Endodermal cell (in vitro differentiated cells): Measurements from ENCODE around the gene C12orf57. TPM values are rescaled to one million over a fixed set of nuclear protein-coding genes. Genes with fewer than 3 reads are reported as not detected.

Experiments used
- DNase-seq: peaks from one replicate; pipeline ENCODE4 v3.0.0-alpha.2; 2017
- H3K27ac ChIP-seq: 2 replicates; pipeline ENCODE4 v1.5.1; 2013; ENCODE audit warnings: mild to moderate bottlenecking, low read depth, low read length, moderate library complexity
- H3K27me3 ChIP-seq: 2 replicates; pipeline ENCODE4 v1.6.1; 2013; ENCODE audit warnings: mild to moderate bottlenecking, low read length, moderate library complexity; ENCODE audit not compliant: insufficient read depth, control insufficient read depth, poor library complexity, severe bottlenecking
- H3K36me3 ChIP-seq: 2 replicates; pipeline ENCODE4 v1.7.0; 2013; ENCODE audit warnings: mild to moderate bottlenecking, low read length, moderate library complexity; ENCODE audit not compliant: control insufficient read depth, insufficient read depth
- H3K4me1 ChIP-seq: one replicate; pipeline ENCODE4 v1.7.0; 2013; ENCODE audit warnings: low read length; ENCODE audit not compliant: control insufficient read depth, insufficient read depth
- H3K4me3 ChIP-seq: 2 replicates; pipeline ENCODE4 v1.5.1; 2013; ENCODE audit warnings: mild to moderate bottlenecking, low read length, moderate library complexity
- H3K9ac ChIP-seq: 2 replicates; pipeline ENCODE4 v1.6.1; 2013; ENCODE audit warnings: mild to moderate bottlenecking, low read length, moderate library complexity; ENCODE audit not compliant: poor library complexity, severe bottlenecking; ENCODE audit errors: extremely low read depth
- H3K9me3 ChIP-seq: 2 replicates; pipeline ENCODE4 v1.6.1; 2013; ENCODE audit warnings: mild to moderate bottlenecking, low read length, moderate library complexity; ENCODE audit not compliant: control insufficient read depth
- H3K27ac Mint-ChIP-seq: 2 replicates; pipeline ENCODE4 v1.8.0; 2020; ENCODE audit warnings: mixed read lengths
- H3K27me3 Mint-ChIP-seq: 2 replicates; pipeline ENCODE4 v1.8.0; 2021; ENCODE audit warnings: mild to moderate bottlenecking, mixed read lengths; ENCODE audit not compliant: insufficient read depth
- H3K36me3 Mint-ChIP-seq: 2 replicates; pipeline ENCODE4 v1.8.0; 2020; ENCODE audit warnings: low read depth, mixed read lengths
- H3K4me1 Mint-ChIP-seq: 2 replicates; pipeline ENCODE4 v1.8.0; 2020; ENCODE audit warnings: mixed read lengths
- H3K4me3 Mint-ChIP-seq: 2 replicates; pipeline ENCODE4 v1.8.0; 2020; ENCODE audit warnings: mild to moderate bottlenecking, moderate library complexity, mixed read lengths
- H3K9me3 Mint-ChIP-seq: 2 replicates; pipeline ENCODE4 v1.8.0; 2020; ENCODE audit warnings: mild to moderate bottlenecking, mixed read lengths
- WGBS, 2 experiments: methylation state at CpG; one replicate each; pipeline versions ENCODE4 v1.1.5 to v1.1.7; 2013; ENCODE audit warnings: missing lambda C conversion rate in 2 of 2, mixed read lengths in 1 of 2; ENCODE audit not compliant: insufficient coverage in 1 of 2, insufficient read length in 1 of 2; 5-methylcytosine and 5-hydroxymethylcytosine counted together
- total RNA-seq, 2 donors: library from RNA; stranded (reverse); fragmentation: NEBNext Ultra II Directional in 1 of 2; extraction: Animal tissue kit (Norgen Biotek cat#: 25700) in 1 of 2; gene quantifications; 2 replicates in 1 of 2; 3 replicates in 1 of 2; pipeline ENCODE4 v1.2.1, GENCODE V29; 2021
- TF ChIP-seq, protein P1 (sequence below): fragments of 200-600 bp; sonication (generic); conservative IDR thresholded peaks from 2 replicates; pipeline ENCODE4 v1.5.0; 2021; ENCODE audit warnings: antibody characterized with exemption, mild to moderate bottlenecking

The C12orf57 gene
- total RNA-seq, 2 donors from 2014 or later = 141 to 257 TPM

DNA sequence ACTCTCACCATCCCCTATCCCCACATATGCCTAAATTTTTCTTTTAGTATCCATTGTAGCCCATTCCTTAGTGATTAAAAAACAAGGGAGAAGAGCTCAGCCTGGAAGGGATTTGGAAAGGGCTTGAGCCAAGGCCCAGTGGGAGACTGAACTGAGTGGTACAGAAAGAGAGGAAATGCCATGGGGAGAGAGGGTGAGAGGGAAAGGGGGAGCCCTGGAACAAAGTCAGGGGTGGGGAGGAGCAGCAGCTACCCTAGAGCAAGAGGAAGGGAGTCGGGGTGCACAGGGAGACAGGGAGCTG, 18.6 kb upstream of the C12orf57 start:
- H3K27me3 ChIP-seq = no peaks in the 10 kb centered on the region
- peak overlapping the region; percentile 84 for H3K4me3 ChIP-seq
- H3K27ac ChIP-seq = peak overlapping the region; percentile 94
- H3K9me3 ChIP-seq = no peaks in the 10 kb centered on the region
- H3K4me3 Mint-ChIP-seq = peak overlapping the region; percentile 98
- no peak overlapping the region for H3K9ac ChIP-seq
- WGBS, 2 experiments = 20 to 86% methylated on average over 1 of the region's 1 CpG
- peaks cover 46% of the 10 kb centered on the region for H3K4me1 Mint-ChIP-seq
- no peaks in the 10 kb centered on the region for H3K9me3 Mint-ChIP-seq
- H3K36me3 ChIP-seq = no peaks in the 10 kb centered on the region
- TF ChIP-seq, protein P1, sequence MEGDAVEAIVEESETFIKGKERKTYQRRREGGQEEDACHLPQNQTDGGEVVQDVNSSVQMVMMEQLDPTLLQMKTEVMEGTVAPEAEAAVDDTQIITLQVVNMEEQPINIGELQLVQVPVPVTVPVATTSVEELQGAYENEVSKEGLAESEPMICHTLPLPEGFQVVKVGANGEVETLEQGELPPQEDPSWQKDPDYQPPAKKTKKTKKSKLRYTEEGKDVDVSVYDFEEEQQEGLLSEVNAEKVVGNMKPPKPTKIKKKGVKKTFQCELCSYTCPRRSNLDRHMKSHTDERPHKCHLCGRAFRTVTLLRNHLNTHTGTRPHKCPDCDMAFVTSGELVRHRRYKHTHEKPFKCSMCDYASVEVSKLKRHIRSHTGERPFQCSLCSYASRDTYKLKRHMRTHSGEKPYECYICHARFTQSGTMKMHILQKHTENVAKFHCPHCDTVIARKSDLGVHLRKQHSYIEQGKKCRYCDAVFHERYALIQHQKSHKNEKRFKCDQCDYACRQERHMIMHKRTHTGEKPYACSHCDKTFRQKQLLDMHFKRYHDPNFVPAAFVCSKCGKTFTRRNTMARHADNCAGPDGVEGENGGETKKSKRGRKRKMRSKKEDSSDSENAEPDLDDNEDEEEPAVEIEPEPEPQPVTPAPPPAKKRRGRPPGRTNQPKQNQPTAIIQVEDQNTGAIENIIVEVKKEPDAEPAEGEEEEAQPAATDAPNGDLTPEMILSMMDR = no peak
- peaks cover 9% of the 10 kb centered on the region for H3K4me1 ChIP-seq
- DNase-seq = no peak
- peak overlapping the region; percentile 95 for H3K27ac Mint-ChIP-seq
- H3K27me3 Mint-ChIP-seq = no peaks in the 10 kb centered on the region
- peaks cover 9% of the 10 kb centered on the region for H3K36me3 Mint-ChIP-seq

DNA sequence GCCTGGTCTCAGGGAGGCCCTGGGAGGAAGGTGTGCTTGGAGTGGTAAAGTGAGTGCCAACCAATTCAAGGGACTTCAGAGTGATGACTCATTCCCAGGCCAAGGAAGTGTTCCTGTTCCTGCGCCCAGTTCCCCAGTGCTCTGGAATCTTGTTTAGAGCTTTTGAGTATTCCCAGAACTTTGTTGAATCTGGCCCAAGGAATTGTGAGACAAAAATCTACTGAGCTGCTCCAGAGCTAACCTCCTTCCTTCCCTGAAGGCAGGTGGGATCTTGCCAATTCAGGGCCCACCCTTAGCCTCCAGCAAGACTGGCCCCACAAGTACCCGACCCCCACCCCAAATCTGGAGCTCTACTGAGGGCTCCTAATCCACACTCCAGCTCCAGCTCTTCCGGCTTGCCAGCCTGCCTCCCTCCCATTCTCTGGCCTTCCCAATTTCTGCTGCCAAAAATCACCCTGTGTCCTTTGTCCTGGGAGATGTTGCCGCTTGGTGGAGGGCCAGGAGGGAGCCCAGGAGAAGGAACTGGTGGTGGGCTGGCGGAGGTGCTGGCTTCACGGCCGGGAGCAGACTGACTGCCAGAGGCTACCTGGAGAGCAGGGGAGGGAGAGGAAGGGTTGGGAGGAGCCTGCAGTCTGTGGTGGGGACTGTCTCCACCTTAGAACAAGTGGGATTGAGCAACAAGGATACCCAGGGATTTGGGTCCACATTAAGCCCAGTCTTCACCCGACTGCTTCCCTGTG, 18.1 kb upstream of the C12orf57 start:
- Mint-ChIP-seq H3K4me1 (peaks cover 48% of the 10 kb centered on the region), H3K9me3 (no peaks in the 10 kb centered on the region), H3K4me3 (peak overlapping the region; percentile 98), H3K27me3 (no peaks in the 10 kb centered on the region), H3K27ac (peak overlapping the region; percentile 95), H3K36me3 (peaks cover 11% of the 10 kb centered on the region)
- Histone ChIP-seq H3K9me3 (no peaks in the 10 kb centered on the region), H3K27ac (peak overlapping the region; percentile 94), H3K4me1 (peaks cover 9% of the 10 kb centered on the region), H3K4me3 (peak overlapping the region; percentile 84), H3K9ac (no peak overlapping the region), H3K36me3 (no peaks in the 10 kb centered on the region), H3K27me3 (no peaks in the 10 kb centered on the region)
- peak; percentile 96 for DNase-seq
- 4 to 9% methylated on average over 3 to 8 of the region's 8 CpGs for WGBS, 2 experiments
- TF ChIP-seq, protein P1 = peak; percentile 33

DNA sequence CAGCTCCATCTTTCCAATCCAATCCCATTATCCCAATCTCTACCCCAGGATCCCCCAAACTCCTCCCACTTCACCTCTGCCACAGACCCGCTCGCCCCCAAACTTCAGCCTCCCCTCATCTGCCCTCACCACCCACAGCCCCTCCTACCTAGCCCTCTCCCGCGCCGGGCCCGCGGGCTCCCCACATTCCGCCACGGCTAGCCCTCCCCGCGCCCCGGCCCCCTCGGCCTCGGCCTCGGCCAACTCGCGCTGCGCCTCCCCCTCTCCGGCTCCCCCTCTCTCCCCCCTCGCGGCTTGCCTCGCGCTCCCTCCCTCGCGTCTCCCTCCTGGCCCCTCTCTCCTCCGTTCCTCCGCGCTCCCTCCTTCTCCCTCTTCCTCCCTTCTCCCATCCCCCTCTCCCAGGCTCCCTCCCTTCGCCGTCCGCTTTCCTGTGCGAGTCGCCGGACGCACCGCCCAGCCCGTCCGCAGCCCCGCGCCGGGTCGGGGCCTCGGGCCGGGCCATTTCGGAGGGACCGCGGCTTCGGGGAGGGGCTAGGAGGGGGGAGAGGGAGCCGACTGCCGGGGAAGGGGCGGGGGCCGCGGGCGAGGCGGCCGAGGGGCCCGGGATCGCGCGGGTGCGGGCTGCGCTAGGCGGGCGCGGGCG, 16.3 kb upstream of the C12orf57 start, which contains the start of gene ATN1:
ATN1 (plus strand) TSS at position 581 of the 643 bp plus-strand sequence. CDS start 6,043 bp downstream, outside the sequence.
- Mint-ChIP-seq H3K36me3 (peaks cover 8% of the 10 kb centered on the region), H3K4me1 (peaks cover 58% of the 10 kb centered on the region), H3K4me3 (peak within 1 kb of the TSS; percentile 98), H3K27me3 (no peaks in the 10 kb centered on the region), H3K9me3 (no peaks in the 10 kb centered on the region), H3K27ac (peak within 1 kb of the TSS; percentile 95)
- H3K4me3 ChIP-seq = peak within 1 kb of the TSS; percentile 94
- WGBS, 2 experiments = 0% methylated on average over 5 to 66 of the region's 66 CpGs
- DNase-seq = peak; percentile 95
- no peaks in the 10 kb centered on the region for H3K36me3 ChIP-seq
- TF ChIP-seq, protein P1 = no peak
- peaks cover 9% of the 10 kb centered on the region for H3K4me1 ChIP-seq
- no peaks in the 10 kb centered on the region for H3K27me3 ChIP-seq
- no peaks in the 10 kb centered on the region for H3K9me3 ChIP-seq
- H3K9ac ChIP-seq = peak within 1 kb of the TSS; percentile 77
- peak within 1 kb of the TSS; percentile 94 for H3K27ac ChIP-seq
